Measurements from ENCODE around the gene TM4SF20. TPM values are rescaled to one million over a fixed set of nuclear protein-coding genes. Genes with fewer than 3 reads are reported as not detected.
A peak's percentile ranks its signal among the peaks of the same experiment; 100 is the strongest.

Gene TM4SF20
- total RNA-seq, 2 experiments from 2014 or later, result not detected

- intact Hi-C loops (cut with micrococcal nuclease), result loop anchor here (1.0 kb wide), 1 partner anchor 26 kb away; the partner anchor contains the start of gene MFF
- no peak for DNase-seq
- ChIA-PET POLR2A (no interaction called here), CTCF (interaction anchor here (0.6 kb wide), 1 partner anchor 31 kb away, joined by 5 read pairs; no protein-coding TSS in a partner anchor)
- H3K4me3 Mint-ChIP-seq, result no peak overlapping the region
- peaks cover 14% of the 10 kb centered on the region for H3K4me1 Mint-ChIP-seq (ENCODE audit: low read depth)
- no peaks in the 10 kb centered on the region for H3K27me3 Mint-ChIP-seq
- H3K36me3 Mint-ChIP-seq, result peaks cover 7% of the 10 kb centered on the region
- no peaks in the 10 kb centered on the region for H3K9me3 Mint-ChIP-seq
- peak overlapping the region; percentile 38 for H3K27ac Mint-ChIP-seq
Measured at GRCh38 chr2:227351639-227352038, 27.5 kb downstream of the TM4SF20 start.

DNA sequence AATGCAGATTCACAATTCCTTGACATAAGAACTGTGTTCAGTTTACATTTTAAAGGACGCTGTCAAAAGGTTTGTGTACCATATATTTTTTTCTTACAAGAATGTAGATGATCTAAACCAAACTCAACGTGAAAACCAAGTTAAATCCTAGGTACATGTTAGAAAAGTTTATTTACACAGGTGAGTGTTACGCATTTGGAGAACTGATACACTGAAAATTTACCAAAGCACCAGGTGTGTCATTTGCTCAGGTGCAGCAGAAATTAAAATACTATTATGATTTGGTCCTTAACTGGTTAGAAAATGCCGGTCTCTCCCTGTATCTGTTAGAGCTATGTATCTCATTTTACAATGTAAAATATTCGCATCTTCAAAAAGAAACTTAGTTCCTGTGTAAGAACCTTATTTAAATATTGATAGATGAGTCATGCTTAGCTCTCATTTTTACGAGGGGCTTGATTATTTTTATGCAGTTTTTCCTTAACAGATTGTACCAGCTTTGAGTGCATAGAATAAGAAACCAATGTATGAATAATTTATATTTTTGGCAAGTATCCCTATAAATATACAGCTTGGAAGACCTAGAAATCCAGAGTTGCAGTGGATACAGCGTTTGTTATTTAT lies 29.0 kb downstream of the TM4SF20 start:
- Mint-ChIP-seq H3K27me3 (no peaks in the 10 kb centered on the region), H3K4me3 (no peak overlapping the region), H3K27ac (no peak overlapping the region), H3K9me3 (no peaks in the 10 kb centered on the region), H3K36me3 (peaks cover 13% of the 10 kb centered on the region), H3K4me1 (ENCODE audit: low read depth) (peaks cover 14% of the 10 kb centered on the region)
- no peak for DNase-seq
- ChIA-PET CTCF (no interaction called here), POLR2A (no interaction called here)
- intact Hi-C loops (cut with micrococcal nuclease), result no loop called here

DNA sequence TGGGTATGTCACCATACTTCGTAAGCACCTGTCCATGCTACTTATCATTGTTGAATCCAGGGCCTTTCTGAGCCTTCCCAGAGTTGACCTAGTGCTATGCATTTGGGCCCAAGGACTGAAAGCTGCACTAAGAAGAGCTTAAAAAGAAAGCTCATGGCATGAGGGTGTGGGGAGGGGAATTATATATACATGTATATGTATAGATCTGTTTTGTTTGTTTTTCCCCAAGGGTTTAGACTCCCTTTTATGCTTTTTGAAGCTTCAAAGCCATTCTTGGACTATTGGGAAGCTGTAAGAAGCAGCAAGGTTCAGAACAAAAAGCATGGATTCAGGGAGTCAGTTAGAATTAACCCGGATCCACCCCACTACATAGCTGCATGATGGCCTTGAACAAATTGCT lies 30.8 kb downstream of the TM4SF20 start:
- DNase-seq, result no peak
- Mint-ChIP-seq H3K4me3 (no peak overlapping the region), H3K4me1 (ENCODE audit: low read depth) (peaks cover 14% of the 10 kb centered on the region), H3K36me3 (peaks cover 13% of the 10 kb centered on the region), H3K27me3 (no peaks in the 10 kb centered on the region), H3K9me3 (no peaks in the 10 kb centered on the region), H3K27ac (no peak overlapping the region)
- ChIA-PET POLR2A (no interaction called here), CTCF (interaction anchor here (1.2 to 1.6 kb wide), 2 partner anchors 12 to 418 kb away, joined by 4 read pairs; no protein-coding TSS in a partner anchor)
- intact Hi-C loops (cut with micrococcal nuclease), result no loop called here

GRCh38 chr2:227347117-227347516 lies 32.0 kb downstream of the TM4SF20 start:
- H3K27me3 Mint-ChIP-seq, result no peaks in the 10 kb centered on the region
- H3K4me1 Mint-ChIP-seq (ENCODE audit: low read depth), result peaks cover 14% of the 10 kb centered on the region
- no peak overlapping the region for H3K4me3 Mint-ChIP-seq
- H3K27ac Mint-ChIP-seq, result no peak overlapping the region
- ChIA-PET CTCF (interaction anchor here (0.6 kb wide), 1 partner anchor 1926 kb away, joined by 3 read pairs; no protein-coding TSS in a partner anchor), POLR2A (interaction anchor here (0.5 kb wide), 1 partner anchor 412 kb away, joined by 3 read pairs; no protein-coding TSS in a partner anchor)
- peaks cover 19% of the 10 kb centered on the region for H3K36me3 Mint-ChIP-seq
- H3K9me3 Mint-ChIP-seq, result no peaks in the 10 kb centered on the region
- intact Hi-C loops (cut with micrococcal nuclease), result no loop called here
- DNase-seq, result no peak

DNA sequence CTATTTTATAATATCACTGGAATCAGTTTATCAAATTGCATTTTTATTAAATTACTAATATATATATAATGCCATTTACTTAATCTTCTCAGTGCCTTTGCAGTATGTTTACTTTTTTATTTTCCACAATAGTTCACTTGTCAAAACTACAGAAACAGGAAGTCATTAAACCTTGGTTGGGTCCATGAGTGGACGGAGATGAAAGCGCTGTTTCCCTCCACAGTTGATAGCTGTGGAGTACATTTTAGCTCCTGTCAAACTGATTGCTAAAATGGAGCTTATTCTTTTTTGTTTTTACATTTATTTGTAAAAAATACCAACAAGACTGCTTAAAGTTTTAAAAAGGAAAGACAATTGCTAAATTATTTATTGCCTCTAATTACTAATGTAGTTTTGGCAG lies 34.9 kb downstream of the TM4SF20 start:
- intact Hi-C loops (cut with micrococcal nuclease), result no loop called here
- no peak overlapping the region for H3K4me3 Mint-ChIP-seq
- peaks cover 25% of the 10 kb centered on the region for H3K36me3 Mint-ChIP-seq
- H3K27ac Mint-ChIP-seq, result no peak overlapping the region
- no peaks in the 10 kb centered on the region for H3K9me3 Mint-ChIP-seq
- ChIA-PET POLR2A (no interaction called here), CTCF (no interaction called here)
- DNase-seq, result no peak
- no peaks in the 10 kb centered on the region for H3K4me1 Mint-ChIP-seq (ENCODE audit: low read depth)
- no peaks in the 10 kb centered on the region for H3K27me3 Mint-ChIP-seq

GRCh38 chr2:227341553-227341952 lies 37.6 kb downstream of the TM4SF20 start:
- ChIA-PET POLR2A (no interaction called here), CTCF (no interaction called here)
- DNase-seq, result no peak
- H3K9me3 Mint-ChIP-seq, result no peaks in the 10 kb centered on the region
- H3K36me3 Mint-ChIP-seq, result peaks cover 26% of the 10 kb centered on the region
- H3K4me3 Mint-ChIP-seq, result no peak overlapping the region
- H3K27ac Mint-ChIP-seq, result no peak overlapping the region
- no peaks in the 10 kb centered on the region for H3K27me3 Mint-ChIP-seq
- intact Hi-C loops (cut with micrococcal nuclease), result no loop called here
- no peaks in the 10 kb centered on the region for H3K4me1 Mint-ChIP-seq (ENCODE audit: low read depth)

DNA sequence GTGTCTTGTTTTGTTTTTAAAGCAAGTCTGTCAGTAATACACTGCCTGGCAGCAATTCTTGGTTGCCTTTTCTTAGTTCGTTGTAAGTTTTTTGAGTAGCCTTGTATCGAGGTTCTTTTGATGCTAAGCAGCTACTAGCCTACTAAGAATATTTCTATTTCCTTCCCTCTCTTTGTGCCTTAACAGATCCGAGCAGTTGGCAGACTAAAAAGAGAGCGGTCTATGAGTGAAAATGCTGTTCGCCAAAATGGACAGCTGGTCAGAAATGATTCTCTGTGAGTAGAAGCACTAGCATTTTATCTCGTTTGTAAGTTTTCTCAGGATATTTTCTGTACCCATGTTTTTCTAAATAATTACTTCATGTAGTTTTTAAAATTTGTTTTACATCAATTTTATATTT lies 39.0 kb downstream of the TM4SF20 start:
- Mint-ChIP-seq H3K4me1 (ENCODE audit: low read depth) (peaks cover 10% of the 10 kb centered on the region), H3K4me3 (no peak overlapping the region), H3K27me3 (no peaks in the 10 kb centered on the region), H3K36me3 (peaks cover 32% of the 10 kb centered on the region), H3K9me3 (no peaks in the 10 kb centered on the region), H3K27ac (no peak overlapping the region)
- DNase-seq, result no peak
- CTCF ChIA-PET, result interaction anchor here (0.7 kb wide), 1 partner anchor 318 kb away, joined by 3 read pairs; no protein-coding TSS in a partner anchor
- POLR2A ChIA-PET, result no interaction called here
- intact Hi-C loops (cut with micrococcal nuclease), result no loop called here

- ChIA-PET POLR2A (no interaction called here), CTCF (no interaction called here)
- no peaks in the 10 kb centered on the region for H3K9me3 Mint-ChIP-seq
- H3K4me1 Mint-ChIP-seq (ENCODE audit: low read depth), result peaks cover 17% of the 10 kb centered on the region
- no peaks in the 10 kb centered on the region for H3K27me3 Mint-ChIP-seq
- intact Hi-C loops (cut with micrococcal nuclease), result no loop called here
- H3K27ac Mint-ChIP-seq, result no peak overlapping the region
- DNase-seq, result no peak
- H3K4me3 Mint-ChIP-seq, result no peak overlapping the region
- peaks cover 39% of the 10 kb centered on the region for H3K36me3 Mint-ChIP-seq
Measured at GRCh38 chr2:227339098-227339599, 40.0 kb downstream of the TM4SF20 start.

DNA sequence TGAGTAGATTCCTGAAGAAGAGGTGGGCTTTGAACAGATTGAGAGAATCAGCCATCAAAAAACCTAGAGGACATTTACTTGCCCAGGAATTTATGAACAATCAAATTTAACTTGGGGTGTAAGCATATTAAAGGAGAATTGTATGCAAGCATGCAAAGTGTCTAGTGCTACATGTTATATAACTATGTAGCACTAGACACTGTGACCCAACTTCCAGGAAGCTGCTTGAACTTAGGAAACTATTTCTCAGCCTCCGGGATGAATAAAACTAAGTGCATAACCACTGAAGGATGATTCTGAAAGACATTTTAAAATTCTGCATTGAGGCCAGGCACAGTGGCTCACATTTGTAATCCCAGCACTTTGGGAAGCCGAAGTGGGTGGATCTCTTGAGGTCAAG lies 41.7 kb downstream of the TM4SF20 start:
- CTCF ChIA-PET, result interaction anchor here (0.9 kb wide), 1 partner anchor 99 kb away, joined by 6 read pairs; no protein-coding TSS in a partner anchor

DNA sequence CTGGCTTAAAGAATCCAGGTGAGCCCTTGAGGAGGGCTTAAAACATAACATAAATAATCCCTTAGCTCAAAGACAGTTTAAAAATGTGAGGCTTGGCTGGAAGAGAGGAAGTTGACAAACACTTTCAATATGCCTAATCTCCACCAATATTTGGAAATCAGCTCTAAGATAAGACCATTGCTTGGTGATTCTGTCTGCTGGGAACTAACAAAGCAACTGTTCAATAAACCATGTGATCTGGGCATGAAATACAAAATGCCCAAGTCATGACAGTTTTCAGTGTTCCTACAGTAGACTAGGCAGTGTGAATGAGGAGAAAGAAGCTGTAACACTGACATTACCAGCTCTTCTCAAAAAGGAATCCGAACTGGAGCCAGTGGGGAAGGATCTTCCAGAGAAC lies 43.4 kb downstream of the TM4SF20 start:
- Mint-ChIP-seq H3K27me3 (no peaks in the 10 kb centered on the region), H3K27ac (no peak overlapping the region), H3K4me1 (ENCODE audit: low read depth) (peaks cover 17% of the 10 kb centered on the region), H3K9me3 (no peaks in the 10 kb centered on the region), H3K36me3 (peaks cover 46% of the 10 kb centered on the region), H3K4me3 (no peak overlapping the region)
- intact Hi-C loops (cut with micrococcal nuclease), result no loop called here
- ChIA-PET CTCF (interaction anchor here (1.3 kb wide), 1 partner anchor 13 kb away, joined by 4 read pairs; no protein-coding TSS in a partner anchor), POLR2A (no interaction called here)
- no peak for DNase-seq

More for the DNA sequence above, 41.7 kb downstream of the TM4SF20 start:
- no peak for DNase-seq
- Mint-ChIP-seq H3K27ac (no peak overlapping the region), H3K4me1 (ENCODE audit: low read depth) (peaks cover 17% of the 10 kb centered on the region), H3K4me3 (no peak overlapping the region), H3K27me3 (no peaks in the 10 kb centered on the region), H3K36me3 (peaks cover 46% of the 10 kb centered on the region), H3K9me3 (no peaks in the 10 kb centered on the region)
- intact Hi-C loops (cut with micrococcal nuclease), result no loop called here
- POLR2A ChIA-PET, result interaction anchor here (0.8 kb wide), 1 partner anchor 9 kb away, joined by 3 read pairs; no protein-coding TSS in a partner anchor

- Mint-ChIP-seq H3K4me1 (ENCODE audit: low read depth) (peaks cover 32% of the 10 kb centered on the region), H3K4me3 (peak overlapping the region; percentile 31), H3K36me3 (peaks cover 8% of the 10 kb centered on the region), H3K27me3 (no peaks in the 10 kb centered on the region), H3K9me3 (peaks cover 3% of the 10 kb centered on the region), H3K27ac (no peak overlapping the region)
- no peak for DNase-seq
- ChIA-PET POLR2A (no interaction called here), CTCF (no interaction called here)
- intact Hi-C loops (cut with micrococcal nuclease), result loop anchor here (5.0 kb wide), 4 partner anchors 46 to 534 kb away; no protein-coding TSS in a partner anchor
Measured at GRCh38 chr2:227326783-227327182, 52.3 kb downstream of the TM4SF20 start.

DNA sequence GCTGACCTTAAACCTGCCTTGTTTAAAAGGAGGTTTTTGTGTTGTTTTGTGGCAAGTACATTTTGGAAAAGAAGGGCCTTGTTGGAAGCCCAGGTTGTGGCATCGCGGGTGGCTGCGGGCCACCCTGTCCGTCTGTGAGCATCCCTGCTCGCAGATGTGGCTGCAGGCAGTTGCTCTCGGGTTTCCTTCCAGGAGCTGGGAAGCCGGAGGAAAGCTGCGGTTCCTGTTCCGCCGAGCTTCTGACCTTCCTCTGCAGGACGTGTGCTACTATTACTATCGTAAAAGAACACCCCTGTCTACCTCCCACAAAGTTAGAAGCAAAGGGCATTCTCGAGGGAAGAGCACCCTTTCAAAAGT lies 53.3 kb downstream of the TM4SF20 start:
- ChIA-PET POLR2A (interaction anchor here (1.5 kb wide), 1 partner anchor 25 kb away, joined by 3 read pairs; no protein-coding TSS in a partner anchor), CTCF (interaction anchor here (0.7 to 1.3 kb wide), 2 partner anchors 332 to 440 kb away, joined by 3 read pairs; no protein-coding TSS in a partner anchor)
- Mint-ChIP-seq H3K9me3 (peaks cover 4% of the 10 kb centered on the region), H3K4me1 (ENCODE audit: low read depth) (peaks cover 32% of the 10 kb centered on the region), H3K27me3 (no peaks in the 10 kb centered on the region), H3K36me3 (peaks cover 8% of the 10 kb centered on the region), H3K4me3 (peak overlapping the region; percentile 90), H3K27ac (peak overlapping the region; percentile 89)
- DNase-seq, result peak; percentile 17
- intact Hi-C loops (cut with micrococcal nuclease), result loop anchor here (1.0 to 5.0 kb wide), 7 partner anchors 25 to 534 kb away; no protein-coding TSS in a partner anchor

All from activated CD4-positive, alpha-beta memory T cell treated with anti-CD3 and anti-CD28 coated beads for 36 hours (primary cell).